Measurements from ENCODE around the gene YBX3.

The YBX3 gene

DNA sequence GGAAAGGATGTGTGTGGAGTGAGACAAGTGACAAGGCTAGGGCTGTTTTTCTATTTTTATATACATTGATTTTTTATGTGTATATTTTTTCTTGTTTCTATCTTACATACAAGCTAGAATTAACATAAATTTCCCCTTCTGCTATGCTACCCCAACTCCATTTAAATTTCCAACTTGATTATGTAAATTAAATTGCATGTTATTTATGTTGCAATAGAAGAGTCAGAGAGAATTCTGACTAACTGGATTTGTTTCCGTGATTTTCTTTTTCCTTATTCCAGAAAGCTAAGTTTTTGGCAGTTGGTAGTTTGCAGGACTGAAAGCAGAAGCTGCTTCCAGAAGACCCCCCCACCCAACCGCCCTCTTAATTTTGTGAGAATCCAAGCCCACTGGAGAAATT is 8.9 kb upstream of the YBX3 start:
- ATAC-seq: no peak
- TF ChIP-seq, protein P1, sequence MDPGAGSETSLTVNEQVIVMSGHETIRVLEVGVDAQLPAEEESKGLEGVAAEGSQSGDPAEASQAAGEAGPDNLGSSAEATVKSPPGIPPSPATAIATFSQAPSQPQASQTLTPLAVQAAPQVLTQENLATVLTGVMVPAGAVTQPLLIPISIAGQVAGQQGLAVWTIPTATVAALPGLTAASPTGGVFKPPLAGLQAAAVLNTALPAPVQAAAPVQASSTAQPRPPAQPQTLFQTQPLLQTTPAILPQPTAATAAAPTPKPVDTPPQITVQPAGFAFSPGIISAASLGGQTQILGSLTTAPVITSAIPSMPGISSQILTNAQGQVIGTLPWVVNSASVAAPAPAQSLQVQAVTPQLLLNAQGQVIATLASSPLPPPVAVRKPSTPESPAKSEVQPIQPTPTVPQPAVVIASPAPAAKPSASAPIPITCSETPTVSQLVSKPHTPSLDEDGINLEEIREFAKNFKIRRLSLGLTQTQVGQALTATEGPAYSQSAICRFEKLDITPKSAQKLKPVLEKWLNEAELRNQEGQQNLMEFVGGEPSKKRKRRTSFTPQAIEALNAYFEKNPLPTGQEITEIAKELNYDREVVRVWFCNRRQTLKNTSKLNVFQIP (CRISPR knock-in tag; IDR thresholded peaks at IDR 0.05; ENCODE audit: borderline replicate concordance, low read depth): no peak

DNA sequence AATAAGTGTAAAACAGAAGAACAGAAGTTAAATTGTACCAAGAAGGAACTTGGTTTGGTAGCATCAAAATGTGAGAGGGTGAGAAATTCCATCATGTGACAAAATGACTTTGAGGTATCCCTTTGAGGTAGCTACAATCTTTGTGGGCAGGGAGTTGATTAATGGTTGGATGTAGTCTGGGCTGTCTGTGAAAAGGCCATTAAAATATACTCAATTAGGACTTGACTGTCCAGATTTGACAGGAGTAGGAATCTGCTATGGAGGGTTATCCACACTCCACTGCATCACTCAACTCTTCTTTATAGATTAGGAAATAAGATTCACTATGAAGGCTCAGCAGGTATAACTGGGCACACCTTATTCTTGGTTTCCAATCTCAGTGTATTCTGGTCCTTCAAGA is 7.4 kb upstream of the YBX3 start:
- no peak for ATAC-seq
- TF ChIP-seq, protein P2, sequence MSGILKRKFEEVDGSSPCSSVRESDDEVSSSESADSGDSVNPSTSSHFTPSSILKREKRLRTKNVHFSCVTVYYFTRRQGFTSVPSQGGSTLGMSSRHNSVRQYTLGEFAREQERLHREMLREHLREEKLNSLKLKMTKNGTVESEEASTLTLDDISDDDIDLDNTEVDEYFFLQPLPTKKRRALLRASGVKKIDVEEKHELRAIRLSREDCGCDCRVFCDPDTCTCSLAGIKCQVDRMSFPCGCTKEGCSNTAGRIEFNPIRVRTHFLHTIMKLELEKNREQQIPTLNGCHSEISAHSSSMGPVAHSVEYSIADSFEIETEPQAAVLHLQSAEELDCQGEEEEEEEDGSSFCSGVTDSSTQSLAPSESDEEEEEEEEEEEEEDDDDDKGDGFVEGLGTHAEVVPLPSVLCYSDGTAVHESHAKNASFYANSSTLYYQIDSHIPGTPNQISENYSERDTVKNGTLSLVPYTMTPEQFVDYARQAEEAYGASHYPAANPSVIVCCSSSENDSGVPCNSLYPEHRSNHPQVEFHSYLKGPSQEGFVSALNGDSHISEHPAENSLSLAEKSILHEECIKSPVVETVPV (CRISPR knock-in tag; IDR thresholded peaks at IDR 0.05): no peak
- TF ChIP-seq RARB (CRISPR knock-in tag; IDR thresholded peaks at IDR 0.05) (no peak), ARNTL (CRISPR knock-in tag; IDR thresholded peaks at IDR 0.05; ENCODE audit: borderline replicate concordance, low read depth) (no peak), ISL1 (CRISPR knock-in tag; IDR thresholded peaks at IDR 0.05) (no peak), SNAI2 (CRISPR knock-in tag; IDR thresholded peaks at IDR 0.05) (no peak), TCF4 (CRISPR knock-in tag; IDR thresholded peaks at IDR 0.05; ENCODE audit: borderline replicate concordance) (no peak), ESRRG (CRISPR knock-in tag; IDR thresholded peaks at IDR 0.05) (no peak)
- TF ChIP-seq, protein P3, sequence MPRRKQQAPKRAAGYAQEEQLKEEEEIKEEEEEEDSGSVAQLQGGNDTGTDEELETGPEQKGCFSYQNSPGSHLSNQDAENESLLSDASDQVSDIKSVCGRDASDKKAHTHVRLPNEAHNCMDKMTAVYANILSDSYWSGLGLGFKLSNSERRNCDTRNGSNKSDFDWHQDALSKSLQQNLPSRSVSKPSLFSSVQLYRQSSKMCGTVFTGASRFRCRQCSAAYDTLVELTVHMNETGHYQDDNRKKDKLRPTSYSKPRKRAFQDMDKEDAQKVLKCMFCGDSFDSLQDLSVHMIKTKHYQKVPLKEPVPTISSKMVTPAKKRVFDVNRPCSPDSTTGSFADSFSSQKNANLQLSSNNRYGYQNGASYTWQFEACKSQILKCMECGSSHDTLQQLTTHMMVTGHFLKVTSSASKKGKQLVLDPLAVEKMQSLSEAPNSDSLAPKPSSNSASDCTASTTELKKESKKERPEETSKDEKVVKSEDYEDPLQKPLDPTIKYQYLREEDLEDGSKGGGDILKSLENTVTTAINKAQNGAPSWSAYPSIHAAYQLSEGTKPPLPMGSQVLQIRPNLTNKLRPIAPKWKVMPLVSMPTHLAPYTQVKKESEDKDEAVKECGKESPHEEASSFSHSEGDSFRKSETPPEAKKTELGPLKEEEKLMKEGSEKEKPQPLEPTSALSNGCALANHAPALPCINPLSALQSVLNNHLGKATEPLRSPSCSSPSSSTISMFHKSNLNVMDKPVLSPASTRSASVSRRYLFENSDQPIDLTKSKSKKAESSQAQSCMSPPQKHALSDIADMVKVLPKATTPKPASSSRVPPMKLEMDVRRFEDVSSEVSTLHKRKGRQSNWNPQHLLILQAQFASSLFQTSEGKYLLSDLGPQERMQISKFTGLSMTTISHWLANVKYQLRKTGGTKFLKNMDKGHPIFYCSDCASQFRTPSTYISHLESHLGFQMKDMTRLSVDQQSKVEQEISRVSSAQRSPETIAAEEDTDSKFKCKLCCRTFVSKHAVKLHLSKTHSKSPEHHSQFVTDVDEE (CRISPR knock-in tag; IDR thresholded peaks at IDR 0.05): no peak
- TF ChIP-seq, protein P4, sequence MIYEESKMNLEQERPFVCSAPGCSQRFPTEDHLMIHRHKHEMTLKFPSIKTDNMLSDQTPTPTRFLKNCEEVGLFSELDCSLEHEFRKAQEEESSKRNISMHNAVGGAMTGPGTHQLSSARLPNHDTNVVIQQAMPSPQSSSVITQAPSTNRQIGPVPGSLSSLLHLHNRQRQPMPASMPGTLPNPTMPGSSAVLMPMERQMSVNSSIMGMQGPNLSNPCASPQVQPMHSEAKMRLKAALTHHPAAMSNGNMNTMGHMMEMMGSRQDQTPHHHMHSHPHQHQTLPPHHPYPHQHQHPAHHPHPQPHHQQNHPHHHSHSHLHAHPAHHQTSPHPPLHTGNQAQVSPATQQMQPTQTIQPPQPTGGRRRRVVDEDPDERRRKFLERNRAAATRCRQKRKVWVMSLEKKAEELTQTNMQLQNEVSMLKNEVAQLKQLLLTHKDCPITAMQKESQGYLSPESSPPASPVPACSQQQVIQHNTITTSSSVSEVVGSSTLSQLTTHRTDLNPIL (CRISPR knock-in tag; IDR thresholded peaks at IDR 0.05; ENCODE audit: low read depth): no peak

DNA sequence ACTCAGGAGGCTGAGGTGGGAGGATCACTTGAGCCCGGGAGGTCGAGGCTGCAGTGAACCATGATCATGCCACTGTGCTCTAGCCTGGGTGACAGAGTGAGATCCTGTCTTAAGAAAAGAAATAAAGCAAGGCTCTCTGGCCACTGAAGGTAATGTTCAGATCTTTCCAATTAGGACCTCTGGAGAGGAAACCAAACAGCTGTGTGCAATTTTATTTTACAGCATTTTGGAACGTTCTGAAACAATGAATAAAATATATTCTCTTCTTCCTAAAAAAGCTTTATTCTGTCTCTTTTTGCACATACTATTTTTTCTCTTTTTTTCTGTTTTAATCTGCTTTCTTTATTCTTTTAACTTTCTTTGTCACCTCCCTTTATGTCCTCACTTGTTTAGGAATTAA is 5.0 kb upstream of the YBX3 start:
- TF ChIP-seq PPARA (CRISPR knock-in tag; IDR thresholded peaks at IDR 0.05; ENCODE audit: borderline replicate concordance): no peak
- TF ChIP-seq ISL1 (CRISPR knock-in tag; IDR thresholded peaks at IDR 0.05): no peak
- TF ChIP-seq, protein P2 (CRISPR knock-in tag; IDR thresholded peaks at IDR 0.05): no peak
- TF ChIP-seq GLIS3 (CRISPR knock-in tag; IDR thresholded peaks at IDR 0.05): no peak
- TF ChIP-seq TOX (CRISPR knock-in tag; IDR thresholded peaks at IDR 0.05; ENCODE audit: borderline replicate concordance): no peak
- no peak for ATAC-seq

DNA sequence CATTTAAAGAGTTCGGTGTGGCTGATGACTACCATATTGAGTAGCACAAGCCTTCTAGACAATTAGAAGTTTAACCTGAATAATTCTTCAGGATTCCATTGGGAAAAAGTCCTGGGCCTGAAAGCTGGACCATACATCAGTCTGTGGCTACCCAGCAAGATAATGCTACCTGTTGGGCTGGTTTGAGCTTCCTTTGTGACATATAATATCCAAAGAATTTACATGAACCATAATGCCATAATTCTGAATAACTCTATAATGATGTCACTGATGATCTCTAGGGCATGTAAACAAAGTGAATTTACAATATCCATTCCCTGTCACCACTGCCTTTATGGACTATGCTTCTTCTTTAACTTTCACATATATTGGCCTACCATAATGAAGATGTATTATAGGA is 3.8 kb upstream of the YBX3 start:
- TF ChIP-seq TOX (CRISPR knock-in tag; IDR thresholded peaks at IDR 0.05; ENCODE audit: borderline replicate concordance) (no peak), TCF4 (CRISPR knock-in tag; IDR thresholded peaks at IDR 0.05; ENCODE audit: borderline replicate concordance) (no peak), CSDC2 (CRISPR knock-in tag; IDR thresholded peaks at IDR 0.05) (no peak), ESRRG (CRISPR knock-in tag; IDR thresholded peaks at IDR 0.05) (no peak), BACH2 (CRISPR knock-in tag; IDR thresholded peaks at IDR 0.05; ENCODE audit: borderline replicate concordance) (no peak), OSR1 (CRISPR knock-in tag; IDR thresholded peaks at IDR 0.05) (no peak)
- TF ChIP-seq, protein P3 (CRISPR knock-in tag; IDR thresholded peaks at IDR 0.05): no peak
- TF ChIP-seq, protein P4 (CRISPR knock-in tag; IDR thresholded peaks at IDR 0.05; ENCODE audit: low read depth): no peak

More for the DNA sequence above, 3.8 kb upstream of the YBX3 start:
- ATAC-seq: no peak
